NCI-H774 (cell line): ENCODE results near the gene C14orf119.

Experiments used
- DNase-seq: peaks from one replicate; lab custom pipeline; 2025; lab: John Stamatoyannopoulos, UW

Gene C14orf119

GRCh38 chr14:23109769-23110168, 14.5 kb downstream of the C14orf119 start:
- no peak for DNase-seq

- no peak for DNase-seq
These were observed 15.5 kb downstream of the C14orf119 start for GRCh38 chr14:23110579-23111365.

GRCh38 chr14:23112359-23113178, 17.3 kb downstream of the C14orf119 start:
- DNase-seq: no peak

- DNase-seq: no peak
These were observed 18.3 kb downstream of the C14orf119 start for GRCh38 chr14:23113431-23114119.

GRCh38 chr14:23114120-23114458, 18.8 kb downstream of the C14orf119 start:
- DNase-seq: no peak

GRCh38 chr14:23114669-23115038, 19.3 kb downstream of the C14orf119 start:
- DNase-seq: no peak

- no peak for DNase-seq
These were observed 19.9 kb downstream of the C14orf119 start for GRCh38 chr14:23115039-23115731.

- no peak for DNase-seq
These were observed 20.6 kb downstream of the C14orf119 start for GRCh38 chr14:23115918-23116317.

- DNase-seq: no peak
These were observed 22.2 kb downstream of the C14orf119 start for GRCh38 chr14:23117371-23118020.

- DNase-seq: no peak
These were observed 23.4 kb downstream of the C14orf119 start, which contains the start of gene CEBPE for GRCh38 chr14:23118506-23119362. Gene CEBPE, minus strand, starts transcription at chr14:23119255. Its CDS starts 164 bp downstream, at chr14:23119091.

GRCh38 chr14:23119363-23120327, 24.3 kb downstream of the C14orf119 start:
- no peak for DNase-seq

GRCh38 chr14:23120541-23121251, 25.4 kb downstream of the C14orf119 start:
- peak; percentile 81 for DNase-seq

- DNase-seq: no peak
These were observed 26.1 kb downstream of the C14orf119 start for GRCh38 chr14:23121361-23121771.

GRCh38 chr14:23122086-23122485, 26.8 kb downstream of the C14orf119 start:
- DNase-seq: no peak

- no peak for DNase-seq
These were observed 28.1 kb downstream of the C14orf119 start for GRCh38 chr14:23123419-23123818.

- DNase-seq: no peak
These were observed 29.1 kb downstream of the C14orf119 start for GRCh38 chr14:23124337-23124954.

GRCh38 chr14:23125011-23125410, 29.7 kb downstream of the C14orf119 start:
- DNase-seq: no peak

GRCh38 chr14:23125933-23126524, 30.7 kb downstream of the C14orf119 start:
- DNase-seq: no peak
